HepG2 (cell line): ENCODE measurements around the gene GPN1. TPM values are rescaled to one million over a fixed set of nuclear protein-coding genes. Genes with fewer than 3 reads are reported as not detected.

Experiments
- ATAC-seq: fragments of 200-7000 bp; cut with Tn5 transposase; 3 replicates; pipeline ENCODE4 v1.9.1; 2020; ENCODE audit warnings: mild to moderate bottlenecking, moderate library complexity
- BruUV-seq: library from RNA; stranded (reverse); fragments of 400-500 nt; replicated peaks from 2 replicates; lab custom pipeline; 2021; lab: Mats Ljungman, UMichigan
- CTCF ChIA-PET: fragments of 300-600 bp; formaldehyde crosslinking; extraction: SDS; loops from one replicate; lab custom pipeline; 2021; ENCODE audit warnings: low total read pairs, inconsistent platforms, low intra/inter-chr PET ratio; lab: Yijun Ruan, JAX
- POLR2A ChIA-PET: fragments of 350-600 bp; sonication (Branson Sonifier 250); formaldehyde crosslinking; loops from one replicate; lab custom pipeline; 2020; ENCODE audit warnings: antibody characterized with exemption, inconsistent platforms; lab: Yijun Ruan, JAX
- DNase-seq: peaks from one replicate; pipeline ENCODE4 v3.0.0-alpha.2; 2015; ENCODE audit warnings: low spot score
- FAIRE-seq: peaks from 3 replicates; lab custom pipeline; 2011; peaks lifted over from hg19 to GRCh38; lab: Jason Lieb, UNC
- H2AFZ ChIP-seq: one replicate; pipeline ENCODE4 v1.6.1; 2011; ENCODE audit warnings: low read length, inconsistent platforms
- H3K27ac ChIP-seq: fragments of 300-600 bp; 3 replicates; pipeline ENCODE4 v1.8.0; 2011; ENCODE audit warnings: mixed run types, mild to moderate bottlenecking, mixed read lengths, low read length, inconsistent platforms; ENCODE audit not compliant: insufficient read depth; ENCODE audit errors: extremely low read length
- H3K27me3 ChIP-seq, 2 experiments: fragments of 200-600 bp in 1 of 2; 2 replicates in 1 of 2; 3 replicates in 1 of 2; pipeline versions ENCODE4 v1.6.0 to v1.8.0; 2011; ENCODE audit warnings: low read length in 2 of 2, mild to moderate bottlenecking in 2 of 2, moderate library complexity in 2 of 2, inconsistent platforms in 1 of 2; ENCODE audit not compliant: insufficient read depth in 2 of 2, control insufficient read depth in 1 of 2
- H3K36me3 ChIP-seq, 2 experiments: fragments of 200-600 bp in 1 of 2; replicated peaks in 1 of 2; 2 replicates in 1 of 2; 3 replicates in 1 of 2; pipeline versions ENCODE4 v1.5.1 to v1.8.0; 2011; ENCODE audit warnings: low read length in 2 of 2, inconsistent platforms in 1 of 2; ENCODE audit not compliant: insufficient read depth in 2 of 2, control insufficient read depth in 1 of 2
- H3K4me1 ChIP-seq: 2 replicates; pipeline ENCODE4 v1.5.1; 2012; ENCODE audit warnings: low read length, inconsistent platforms; ENCODE audit not compliant: insufficient read depth
- H3K4me2 ChIP-seq: 2 replicates; pipeline ENCODE4 v1.6.0; 2011; ENCODE audit warnings: low read depth, low read length, inconsistent platforms
- H3K4me3 ChIP-seq, 3 experiments: fragments of 200-600 bp in 1 of 3; sonication (generic), shearing (Covaris generic) in 1 of 3; replicated peaks in 1 of 3; 2 replicates each; pipeline ENCODE4 v1.5.1; 2011 to 2016; ENCODE audit warnings: low read length in 3 of 3, inconsistent platforms in 2 of 3, low read depth in 2 of 3, mild to moderate bottlenecking in 2 of 3, control low read depth in 1 of 3, mixed read lengths in 1 of 3; ENCODE audit not compliant: insufficient read depth in 1 of 3
- H3K79me2 ChIP-seq: one replicate; pipeline ENCODE4 v1.6.1; 2011; ENCODE audit warnings: low read length, inconsistent platforms; ENCODE audit not compliant: insufficient read depth
- H3K9ac ChIP-seq: 2 replicates; pipeline ENCODE4 v1.6.0; 2011; ENCODE audit warnings: mild to moderate bottlenecking, low read depth, low read length, inconsistent platforms; ENCODE audit not compliant: insufficient read depth
- H3K9me3 ChIP-seq: 2 replicates; pipeline ENCODE4 v1.5.1; 2012; ENCODE audit warnings: mild to moderate bottlenecking, low read length
- H4K20me1 ChIP-seq: 2 replicates; pipeline ENCODE4 v1.6.0; 2011; ENCODE audit warnings: inconsistent platforms, mild to moderate bottlenecking, low read length, moderate library complexity; ENCODE audit not compliant: insufficient read depth
- ARID2 ChIP-seq: sonication (generic); formaldehyde crosslinking; IDR thresholded peaks from 2 replicates; pipeline ENCODE4 v1.8.1; 2022; ENCODE audit warnings: mild to moderate bottlenecking, missing genetic modification reagents, borderline replicate concordance
- HNRNPK ChIP-seq: fragments of 200-400 bp; formaldehyde crosslinking; IDR thresholded peaks from 2 replicates; pipeline ENCODE4 v1.6.1; 2018; ENCODE audit warnings: low read length, low read depth, moderate library complexity, mild to moderate bottlenecking; ENCODE audit not compliant: poor library complexity, severe bottlenecking
- KDM5A ChIP-seq: fragments of 200-600 bp; sonication (generic); IDR thresholded peaks from 2 replicates; pipeline ENCODE4 v1.7.0; 2018; ENCODE audit warnings: antibody characterized with exemption, mild to moderate bottlenecking, low read length, borderline replicate concordance
- NFIC ChIP-seq: IDR thresholded peaks from 2 replicates; pipeline ENCODE4 v1.6.1; 2012; ENCODE audit warnings: mild to moderate bottlenecking, low read length, inconsistent platforms
- RAD51 ChIP-seq: fragments of 450-650 bp; IDR thresholded peaks from 2 replicates; pipeline ENCODE4 v1.6.1; 2016; ENCODE audit warnings: borderline replicate concordance
- RBM22 ChIP-seq: fragments of 200-400 bp; formaldehyde crosslinking; optimal IDR thresholded peaks from 2 replicates; pipeline ENCODE3; 2017; ENCODE audit warnings: mild to moderate bottlenecking, low read length, moderate library complexity
- ZNF549 ChIP-seq: sonication (generic); formaldehyde crosslinking; IDR thresholded peaks from 2 replicates; pipeline ENCODE4 v1.5.0; 2020; ENCODE audit warnings: missing genetic modification reagents
- ZNF564 ChIP-seq: sonication (generic); formaldehyde crosslinking; IDR thresholded peaks from 2 replicates; pipeline ENCODE4 v1.8.1; 2023; ENCODE audit warnings: mild to moderate bottlenecking, missing genetic modification reagents
- ZNF816 ChIP-seq: sonication (generic); formaldehyde crosslinking; IDR thresholded peaks from 2 replicates; pipeline ENCODE4 v1.8.0; 2022; ENCODE audit warnings: missing genetic modification reagents, mild to moderate bottlenecking, borderline replicate concordance
- ZNF891 ChIP-seq: sonication (generic); formaldehyde crosslinking; IDR thresholded peaks from 2 replicates; pipeline ENCODE4 v1.5.0; 2020; ENCODE audit warnings: mild to moderate bottlenecking, missing genetic modification reagents
- in situ Hi-C: cut with HindIII; loops from 2 replicates; pipeline ENCODE4 v1.10.0; 2017; ENCODE audit warnings: low pct_unique_long_range_greater_than_20kb; ENCODE audit not compliant: extremely low pct_ligation_motif_present
- intact Hi-C: fragments of 100-400 bp; cut with micrococcal nuclease; formaldehyde crosslinking; loops from one replicate; pipeline ENCODE4 v1.10.0; 2022; ENCODE audit not compliant: unreplicated experiment
- polyA plus RNA-seq, 8 experiments: library from polyadenylated mRNA; depleted of rRNA in 3 of 8; stranded (reverse) in 7 of 8; unstranded in 1 of 8; fragments of >200 nt; fragmentation: Illumina TruSeq in 4 of 8; extraction: Trizol in 4 of 8; gene quantifications; 2 replicates each; pipeline versions ENCODE4 v1.2.1 to v1.2.3, GENCODE V29; 2011 to 2016; ENCODE audit warnings: low read depth in 4 of 8, missing spikeins in 1 of 8, mixed read lengths in 1 of 8; ENCODE audit not compliant: insufficient read depth in 1 of 8
- total RNA-seq, 5 experiments: library from RNA; depleted of rRNA; stranded (reverse); fragments of >200 nt; fragmentation: Illumina TruSeq; extraction: Trizol; gene quantifications; 2 replicates each; pipeline ENCODE4 v1.2.3, GENCODE V29; 2016; ENCODE audit warnings: low read depth in 1 of 5
- TF ChIP-seq, protein P1 (sequence below): sonication (generic); formaldehyde crosslinking; IDR thresholded peaks from 2 replicates; pipeline ENCODE4 v1.8.1; 2023; ENCODE audit warnings: mild to moderate bottlenecking, missing genetic modification reagents

Gene GPN1
- total and polyA plus RNA-seq, 2 of the 13 experiments (the other 11 are each of a cell fraction or from before 2014, with no cell fraction given) = 54.5 to 62.7 TPM

DNA sequence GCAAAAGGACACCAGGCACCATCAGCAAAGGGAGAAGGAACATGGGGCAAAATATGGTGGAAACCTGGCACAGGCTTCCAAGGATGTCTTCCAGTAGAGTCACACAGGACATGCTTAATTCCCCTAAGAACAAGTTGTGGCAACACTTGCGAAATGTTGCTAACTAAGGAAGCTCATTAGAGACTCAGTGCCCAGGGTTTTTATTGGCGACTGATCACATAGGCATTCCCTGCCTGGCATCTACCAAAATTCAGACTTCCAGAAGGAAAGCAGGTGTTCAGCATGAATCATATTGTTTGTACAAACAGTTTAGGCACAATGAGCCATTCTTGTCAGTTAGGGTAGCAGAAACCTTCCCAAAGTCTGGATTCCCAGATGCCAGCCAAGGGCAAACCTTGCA, 60.6 kb downstream of the GPN1 start (continued):
- TF ChIP-seq, protein P1, sequence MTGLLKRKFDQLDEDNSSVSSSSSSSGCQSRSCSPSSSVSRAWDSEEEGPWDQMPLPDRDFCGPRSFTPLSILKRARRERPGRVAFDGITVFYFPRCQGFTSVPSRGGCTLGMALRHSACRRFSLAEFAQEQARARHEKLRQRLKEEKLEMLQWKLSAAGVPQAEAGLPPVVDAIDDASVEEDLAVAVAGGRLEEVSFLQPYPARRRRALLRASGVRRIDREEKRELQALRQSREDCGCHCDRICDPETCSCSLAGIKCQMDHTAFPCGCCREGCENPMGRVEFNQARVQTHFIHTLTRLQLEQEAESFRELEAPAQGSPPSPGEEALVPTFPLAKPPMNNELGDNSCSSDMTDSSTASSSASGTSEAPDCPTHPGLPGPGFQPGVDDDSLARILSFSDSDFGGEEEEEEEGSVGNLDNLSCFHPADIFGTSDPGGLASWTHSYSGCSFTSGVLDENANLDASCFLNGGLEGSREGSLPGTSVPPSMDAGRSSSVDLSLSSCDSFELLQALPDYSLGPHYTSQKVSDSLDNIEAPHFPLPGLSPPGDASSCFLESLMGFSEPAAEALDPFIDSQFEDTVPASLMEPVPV (CRISPR knock-in tag) = no peak
- TF ChIP-seq RAD51 (no peak), ZNF549 (CRISPR knock-in tag) (no peak), ARID2 (CRISPR knock-in tag) (no peak), KDM5A (no peak)
- TF ChIP-seq, all 625 proteins: peak for 0

DNA sequence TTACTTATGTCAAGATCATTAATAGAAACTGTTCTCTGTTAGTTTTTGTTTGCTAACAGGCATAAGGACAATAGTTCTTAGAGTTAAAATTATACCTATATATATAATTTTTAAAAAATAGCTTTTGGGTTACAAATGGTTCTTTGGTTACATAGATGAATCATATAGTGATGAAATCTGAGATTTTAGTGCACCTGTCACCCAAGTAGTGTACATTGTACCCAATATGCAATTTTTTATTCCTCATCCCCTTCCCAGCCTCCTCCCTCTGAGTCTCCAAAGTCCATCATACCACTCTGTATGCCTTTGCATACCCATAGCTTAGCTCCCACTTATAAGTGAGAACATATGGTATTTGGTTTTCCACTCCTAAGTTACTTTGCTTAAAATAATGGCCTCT, 61.2 kb downstream of the GPN1 start:
- DNase-seq = no peak
- H2AFZ ChIP-seq = no peak overlapping the region
- H3K27me3 ChIP-seq = no peaks in the 10 kb centered on the region
- H3K27ac ChIP-seq = no peak overlapping the region
- no peaks in the 10 kb centered on the region for H3K79me2 ChIP-seq
- H3K4me3 ChIP-seq = no peak overlapping the region
- no peaks in the 10 kb centered on the region for H3K9me3 ChIP-seq
- CTCF ChIA-PET = no interaction called here
- no peaks in the 10 kb centered on the region for H3K4me1 ChIP-seq
- in situ Hi-C loops = no loop called here
- POLR2A ChIA-PET = no interaction called here
- ATAC-seq = no peak
- no peaks in the 10 kb centered on the region for H4K20me1 ChIP-seq
- no peak for FAIRE-seq
- H3K4me2 ChIP-seq = no peak overlapping the region
- no TSS peak for BruUV-seq
- no peak overlapping the region for H3K9ac ChIP-seq
- H3K36me3 ChIP-seq = peaks cover 9 to 48% of the 10 kb centered on the region in 2 experiments
- TF ChIP-seq ZNF891 (no peak), ZNF564 (CRISPR knock-in tag) (no peak), NFIC (no peak), ZNF816 (no peak), HNRNPK (peak; percentile 28), RBM22 (no peak)
- intact Hi-C loops = no loop called here
